GM21390 (cell line): ENCODE data around the gene DCLK2.

Experiments used
- ATAC-seq: cut with Tn5 transposase; IDR thresholded peaks from one replicate; pipeline ENCODE4 v1.9.1; 2021; ENCODE audit not compliant: unreplicated experiment

Gene DCLK2

GRCh38 chr4:150234246-150234645, 156.0 kb downstream of the DCLK2 start:
- no peak for ATAC-seq

GRCh38 chr4:150235317-150235716, 157.1 kb downstream of the DCLK2 start:
- ATAC-seq, result no peak

DNA sequence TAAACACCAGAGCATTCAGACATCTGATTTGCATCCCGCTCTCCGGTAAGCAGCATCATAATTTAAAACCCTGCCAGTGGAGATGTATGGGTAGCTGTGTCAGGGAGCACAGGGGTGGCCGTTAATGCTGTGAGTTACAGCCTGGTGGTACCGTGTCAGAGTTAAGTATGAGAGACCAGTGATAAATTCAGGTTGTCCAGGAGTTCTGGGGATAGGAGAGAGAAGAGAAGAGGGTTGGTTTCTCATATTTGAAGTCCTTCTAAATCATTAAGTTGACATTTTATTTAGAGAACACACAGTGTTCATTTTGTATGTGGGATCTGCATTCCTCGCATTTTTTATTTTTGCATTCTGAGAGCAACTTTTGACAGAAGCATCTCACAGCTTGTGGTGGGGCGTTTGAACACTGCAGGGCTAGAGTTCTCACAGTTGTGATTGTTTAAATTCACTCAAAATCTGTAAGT, 157.6 kb downstream of the DCLK2 start:
- no peak for ATAC-seq

GRCh38 chr4:150236626-150237025, 158.4 kb downstream of the DCLK2 start:
- ATAC-seq, result no peak

DNA sequence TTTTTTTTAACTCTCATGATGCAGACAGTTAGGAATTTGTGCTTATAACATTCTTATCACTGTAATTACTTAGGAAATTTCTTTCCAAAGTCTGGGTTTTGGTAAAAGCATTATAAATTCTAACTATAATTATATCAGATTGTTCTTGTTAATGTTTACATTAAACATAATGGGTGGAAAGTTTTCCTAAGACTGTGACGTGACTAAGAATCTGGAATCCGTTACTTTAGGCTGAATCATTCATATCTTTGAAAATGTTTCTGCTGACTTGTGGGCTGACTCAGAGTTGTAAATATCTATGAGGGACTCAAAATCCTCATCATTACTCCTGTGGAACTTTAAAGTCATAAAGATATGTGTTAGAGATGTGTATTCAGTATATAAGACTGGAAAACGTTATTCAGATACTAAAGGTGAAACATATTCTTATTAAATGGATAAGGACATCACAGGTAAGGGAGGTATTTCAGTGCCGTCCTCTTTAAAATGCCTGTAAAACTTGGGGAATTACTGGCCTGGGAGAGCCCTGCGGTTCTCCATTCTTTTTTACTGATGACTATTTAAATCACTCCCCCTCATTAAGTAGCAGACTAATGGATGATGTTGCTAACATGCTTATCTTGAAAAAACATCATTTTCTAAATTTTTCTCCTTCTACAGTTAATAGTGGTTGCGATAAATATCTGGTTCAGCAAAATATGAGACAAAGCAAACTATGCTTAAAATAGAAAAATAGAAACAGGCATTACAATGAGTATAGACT, 159.0 kb downstream of the DCLK2 start:
- no peak for ATAC-seq

- ATAC-seq, result no peak
Observed at GRCh38 chr4:150238591-150238990, 160.3 kb downstream of the DCLK2 start.

- no peak for ATAC-seq
Observed at GRCh38 chr4:150240011-150240410, 161.8 kb downstream of the DCLK2 start.

DNA sequence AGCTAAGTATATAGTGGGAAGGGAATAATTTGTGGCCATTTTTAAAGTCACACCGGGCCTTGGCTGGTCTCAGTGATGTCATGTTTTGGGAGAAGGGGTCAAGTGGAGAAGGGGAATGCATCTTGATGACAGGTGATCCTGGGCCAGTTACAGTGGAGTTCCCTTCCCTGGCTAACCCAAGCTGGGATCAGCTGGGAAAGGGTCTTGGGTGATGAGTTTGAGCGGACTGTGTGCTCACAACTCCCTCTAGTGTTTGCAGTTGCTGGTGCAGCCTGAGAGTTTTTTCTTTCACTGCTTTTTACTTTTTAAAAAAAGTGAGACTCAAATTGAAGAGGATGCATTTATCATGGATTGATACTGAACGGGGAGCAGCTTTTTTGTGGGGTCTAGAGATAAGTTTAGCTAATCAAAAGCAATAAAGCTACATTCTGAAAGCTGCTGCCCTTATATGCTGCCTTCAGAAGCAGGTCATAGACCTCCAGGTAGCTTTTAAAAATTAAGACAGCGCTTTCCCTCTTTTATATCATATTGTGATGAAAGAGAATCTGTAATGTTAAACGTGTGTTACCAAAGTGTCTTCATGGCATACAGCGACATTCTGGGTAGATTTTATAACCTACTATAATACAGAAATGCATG, 164.7 kb downstream of the DCLK2 start:
- ATAC-seq, result no peak

- no peak for ATAC-seq
Observed at GRCh38 chr4:150243932-150244331, 165.7 kb downstream of the DCLK2 start.

GRCh38 chr4:150244600-150244999, 166.4 kb downstream of the DCLK2 start:
- ATAC-seq, result no peak

GRCh38 chr4:150247184-150247583, 168.9 kb downstream of the DCLK2 start:
- no peak for ATAC-seq

DNA sequence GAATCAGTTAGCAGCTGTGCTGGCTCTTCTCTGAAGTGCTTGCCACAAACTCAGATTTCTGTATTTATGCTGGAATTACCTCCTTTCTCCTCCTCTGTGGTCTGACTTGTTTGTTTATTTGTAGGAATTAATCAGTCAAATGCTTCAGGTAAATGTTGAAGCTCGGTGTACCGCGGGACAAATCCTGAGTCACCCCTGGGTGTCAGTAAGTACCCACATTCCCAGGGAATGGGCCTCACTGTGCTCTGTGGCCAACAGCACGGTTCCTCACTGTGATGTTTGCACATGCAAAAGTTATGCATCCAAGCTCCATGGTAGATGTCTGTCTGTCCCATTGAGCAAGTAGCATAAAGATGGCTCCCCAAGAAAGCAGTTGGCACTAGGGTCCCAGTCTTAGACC, 169.9 kb downstream of the DCLK2 start:
- ATAC-seq, result no peak

DNA sequence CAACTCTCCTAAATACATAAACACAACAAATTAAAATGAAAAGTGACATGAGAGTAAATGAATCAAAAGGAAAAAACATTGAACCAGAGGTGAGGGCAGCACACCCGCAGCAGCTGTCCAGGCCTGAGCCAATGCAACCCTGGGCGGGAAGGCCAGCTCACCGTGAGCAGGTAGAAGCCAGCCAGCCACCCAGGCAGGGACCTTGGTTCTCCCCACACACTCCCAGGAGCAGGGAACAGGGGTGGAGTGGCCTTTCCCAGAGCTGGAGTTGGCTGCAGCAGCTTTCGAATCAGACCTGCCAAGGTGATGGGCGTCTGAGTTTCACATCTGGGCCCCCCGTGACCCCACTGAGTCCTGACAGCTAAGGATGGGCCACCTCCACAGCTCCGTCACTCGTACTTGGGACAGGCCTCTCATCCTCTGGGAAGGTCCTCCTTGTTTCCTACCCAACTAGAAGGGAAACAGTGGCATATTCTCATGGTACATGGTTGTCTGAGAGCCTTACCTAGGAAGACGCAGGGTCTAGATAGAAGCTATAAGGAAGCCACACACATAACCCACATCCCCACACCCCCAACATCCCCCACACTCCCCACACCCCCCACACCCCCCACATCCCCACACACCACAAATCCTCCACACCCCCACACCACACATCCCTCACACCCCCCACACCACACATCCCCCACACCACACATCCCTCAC, 172.2 kb downstream of the DCLK2 start:
- no peak for ATAC-seq

DNA sequence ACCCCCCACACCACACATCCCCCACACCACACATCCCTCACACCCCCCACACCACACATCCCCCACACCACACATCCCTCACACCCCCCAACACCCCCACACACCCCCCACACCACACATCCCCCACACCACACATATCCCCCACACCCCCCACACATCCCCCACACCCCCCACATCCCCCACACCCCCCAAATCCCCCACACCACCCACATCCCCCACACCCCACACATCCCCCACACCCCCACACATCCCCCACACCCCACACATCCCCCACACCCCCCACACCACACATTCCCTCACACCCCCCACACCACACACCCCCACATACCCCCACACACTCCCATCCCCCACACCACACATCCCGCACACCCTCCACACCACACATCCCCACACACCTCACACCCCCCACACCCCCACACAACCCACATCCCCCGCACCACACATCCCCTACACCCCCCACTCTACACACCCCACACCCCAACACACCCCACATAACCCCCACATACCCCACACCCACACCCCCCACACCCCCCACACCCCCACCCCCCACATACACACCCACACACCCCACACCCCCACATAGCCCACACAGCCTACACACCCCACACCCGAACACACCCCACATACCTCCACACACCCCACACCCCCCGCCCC, 172.9 kb downstream of the DCLK2 start:
- no peak for ATAC-seq

DNA sequence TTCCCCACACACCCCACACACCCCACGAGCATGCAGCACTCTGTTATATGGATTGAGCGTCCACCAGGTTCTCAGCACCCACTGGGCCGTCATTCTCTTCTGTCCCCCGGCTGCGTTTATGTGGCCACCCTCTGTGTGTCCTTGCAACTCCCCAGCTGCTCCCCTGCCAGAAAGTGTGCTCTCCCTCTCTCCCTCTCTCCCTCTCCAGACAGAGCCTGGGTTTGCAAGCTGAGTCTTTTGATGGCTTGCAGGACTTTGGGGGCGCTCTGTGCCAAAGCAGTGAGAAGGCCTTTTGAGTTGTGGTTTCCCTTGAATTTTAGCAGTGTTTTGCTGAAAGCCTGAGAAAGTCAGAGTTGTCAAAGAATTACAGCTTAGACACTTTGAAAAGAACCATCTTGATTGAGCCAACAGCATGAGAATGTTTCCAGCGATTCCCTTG, 173.5 kb downstream of the DCLK2 start:
- no peak for ATAC-seq

- ATAC-seq, result no peak
Observed at GRCh38 chr4:150252306-150252705, 174.1 kb downstream of the DCLK2 start.

- ATAC-seq, result no peak
Observed at GRCh38 chr4:150252741-150253140, 174.5 kb downstream of the DCLK2 start.

GRCh38 chr4:150253416-150253815, 175.2 kb downstream of the DCLK2 start:
- ATAC-seq, result no peak

GRCh38 chr4:150253965-150254630, 175.9 kb downstream of the DCLK2 start:
- no peak for ATAC-seq

GRCh38 chr4:150255610-150256224, 177.5 kb downstream of the DCLK2 start:
- ATAC-seq, result no peak
